NK-92 (cell line): Measurements from ENCODE around the gene TRIM65.

Experiments
- DNase-seq: peaks from one replicate; lab custom pipeline; 2025; ENCODE audit not compliant: unreplicated experiment; lab: John Stamatoyannopoulos, UW

The TRIM65 gene

GRCh38 chr17:75839942-75840798, 56.6 kb downstream of the TRIM65 start:
- DNase-seq = no peak
